PC-3 (cell line): ENCODE data around the gene ZNF385B.

ENCODE experiments used
- CTCF ChIP-seq: fragments of 300-600 bp; sonication (generic); conservative IDR thresholded peaks from 2 replicates; pipeline ENCODE4 v1.5.1; 2017; ENCODE audit warnings: antibody characterized with exemption, low read depth, mild to moderate bottlenecking, low read length
- EZH2 ChIP-seq: fragments of 300-600 bp; sonication (generic); IDR thresholded peaks from one replicate; pipeline ENCODE4 v1.6.1; 2017; ENCODE audit warnings: antibody characterized with exemption, mild to moderate bottlenecking, low read length; ENCODE audit not compliant: unreplicated experiment

GRCh38 chr2:179569831-179570233 is 291.6 kb downstream of the ZNF385B start:
- TF ChIP-seq CTCF (no peak), EZH2 (no peak)
